ENCODE results near the gene SLC35D2.

SLC35D2 gene

GRCh38 chr9:96281641-96282040, 101.9 kb downstream of the SLC35D2 start:
- H3K4me3 ChIP-seq (ENCODE audit: low read depth, low read length): no peak overlapping the region
- DNase-seq (ENCODE audit: low read depth): no peak
- no peak for TF ChIP-seq CTCF (IDR thresholded peaks at IDR 0.05; ENCODE audit: control insufficient read depth, extremely low read depth, insufficient read depth)

GRCh38 chr9:96279932-96280331, 103.6 kb downstream of the SLC35D2 start:
- DNase-seq (ENCODE audit: low read depth): no peak
- no peak overlapping the region for H3K4me3 ChIP-seq (ENCODE audit: low read depth, low read length)
- TF ChIP-seq CTCF (IDR thresholded peaks at IDR 0.05; ENCODE audit: control insufficient read depth, extremely low read depth, insufficient read depth): no peak

GRCh38 chr9:96274939-96275338, 108.6 kb downstream of the SLC35D2 start:
- no peak for DNase-seq (ENCODE audit: low read depth)
- no peak for TF ChIP-seq CTCF (IDR thresholded peaks at IDR 0.05; ENCODE audit: control insufficient read depth, extremely low read depth, insufficient read depth)
- no peak overlapping the region for H3K4me3 ChIP-seq (ENCODE audit: low read depth, low read length)

Data from LNCaP clone FGC (cell line).